Motor neuron (in vitro differentiated cells): Measurements from ENCODE around the gene VAT1L. TPM values are rescaled to one million over a fixed set of nuclear protein-coding genes. Genes with fewer than 3 reads are reported as not detected.
A peak's percentile ranks its signal among the peaks of the same experiment; 100 is the strongest.

Source experiments
- ATAC-seq, 8 experiments: fragments of 200-7000 bp; cut with Tn5 transposase; replicated peaks in 6 of 8; 2 replicates each; pipeline ENCODE4 v1.8.0; 2021; ENCODE audit warnings: mild to moderate bottlenecking in 8 of 8, moderate library complexity in 8 of 8
- H3K27ac ChIP-seq, 2 donors: fragments of 250-450 bp; sonication (Bioruptor Pico); 2 replicates each; pipeline ENCODE4 v1.9.0; 2021; ENCODE audit warnings: antibody characterized with exemption in 2 of 2, mild to moderate bottlenecking in 2 of 2, moderate library complexity in 1 of 2
- H3K4me1 ChIP-seq, 2 donors: fragments of 250-450 bp; sonication (Bioruptor Pico); replicated peaks in 1 of 2; 2 replicates each; pipeline ENCODE4 v1.6.1; 2021; ENCODE audit warnings: antibody characterized with exemption in 2 of 2, mild to moderate bottlenecking in 2 of 2, moderate library complexity in 1 of 2
- H3K4me3 ChIP-seq, 5 donors: fragments of 250-450 bp; sonication (Bioruptor Pico); 2 replicates each; pipeline ENCODE4 v1.9.0; 2021; ENCODE audit warnings: antibody characterized with exemption in 5 of 5, mild to moderate bottlenecking in 5 of 5, moderate library complexity in 4 of 5
- WGBS, 10 experiments: fragments of 450-650 bp; shearing (Covaris generic); methylation state at CpG; one replicate each; pipeline ENCODE4 v1.0.0; 2022; 5-methylcytosine and 5-hydroxymethylcytosine counted together
- in situ Hi-C, 9 experiments: fragments of 400-800 bp; cut with MboI; loops; one replicate each; pipeline ENCODE4 v1.15.0; 2021; ENCODE audit warnings: low sequenced_read_pairs in 9 of 9, low pct_unique_long_range_greater_than_20kb in 2 of 9; ENCODE audit not compliant: unreplicated experiment in 9 of 9
- total RNA-seq, 8 experiments: library from RNA; unstranded; fragments of 300-600 nt; gene quantifications; 2 replicates each; pipeline versions ENCODE4 v1.2.3 to v1.2.4, GENCODE V29; 2022

The VAT1L gene
- total RNA-seq, 8 experiments from 2014 or later = 0.17 to 195 (median 16.1) TPM

DNA sequence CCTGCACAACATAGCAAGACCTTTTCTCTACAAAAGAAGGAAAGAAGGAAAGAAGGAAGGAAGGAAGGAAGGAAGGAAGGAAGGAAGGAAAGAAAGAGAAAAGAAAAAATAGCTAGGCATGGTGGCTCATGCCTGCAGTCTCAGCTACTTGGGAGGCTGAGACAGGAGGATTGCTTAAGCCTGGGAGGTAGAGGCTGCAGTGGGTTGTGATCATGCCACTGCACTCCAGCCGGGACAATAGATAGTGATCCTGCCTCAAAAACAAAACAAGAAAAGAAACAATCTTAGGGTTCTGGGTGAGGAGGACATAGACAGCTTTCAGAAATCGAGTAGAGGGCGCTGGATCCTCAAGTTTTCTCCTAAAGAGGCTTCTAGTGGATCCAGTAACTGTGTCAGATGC, 174.3 kb downstream of the VAT1L start:
- in situ Hi-C loops = loop anchor here in 4 of 9 experiments (10.0 to 25.0 kb wide), 3 partner anchors 275 to 300 kb away; no protein-coding TSS in a partner anchor
- ATAC-seq = no peak
- WGBS, 10 experiments = 57 to 73% (median 69%) methylated on average over 1 to 3 of the region's 3 CpGs; no CpG with 5 or more reads in 4 of the 10 experiments
- H3K27ac ChIP-seq = no peak overlapping the region
- H3K4me3 ChIP-seq = no peak overlapping the region
- peaks cover 5 to 19% of the 10 kb centered on the region in 2 donors for H3K4me1 ChIP-seq

DNA sequence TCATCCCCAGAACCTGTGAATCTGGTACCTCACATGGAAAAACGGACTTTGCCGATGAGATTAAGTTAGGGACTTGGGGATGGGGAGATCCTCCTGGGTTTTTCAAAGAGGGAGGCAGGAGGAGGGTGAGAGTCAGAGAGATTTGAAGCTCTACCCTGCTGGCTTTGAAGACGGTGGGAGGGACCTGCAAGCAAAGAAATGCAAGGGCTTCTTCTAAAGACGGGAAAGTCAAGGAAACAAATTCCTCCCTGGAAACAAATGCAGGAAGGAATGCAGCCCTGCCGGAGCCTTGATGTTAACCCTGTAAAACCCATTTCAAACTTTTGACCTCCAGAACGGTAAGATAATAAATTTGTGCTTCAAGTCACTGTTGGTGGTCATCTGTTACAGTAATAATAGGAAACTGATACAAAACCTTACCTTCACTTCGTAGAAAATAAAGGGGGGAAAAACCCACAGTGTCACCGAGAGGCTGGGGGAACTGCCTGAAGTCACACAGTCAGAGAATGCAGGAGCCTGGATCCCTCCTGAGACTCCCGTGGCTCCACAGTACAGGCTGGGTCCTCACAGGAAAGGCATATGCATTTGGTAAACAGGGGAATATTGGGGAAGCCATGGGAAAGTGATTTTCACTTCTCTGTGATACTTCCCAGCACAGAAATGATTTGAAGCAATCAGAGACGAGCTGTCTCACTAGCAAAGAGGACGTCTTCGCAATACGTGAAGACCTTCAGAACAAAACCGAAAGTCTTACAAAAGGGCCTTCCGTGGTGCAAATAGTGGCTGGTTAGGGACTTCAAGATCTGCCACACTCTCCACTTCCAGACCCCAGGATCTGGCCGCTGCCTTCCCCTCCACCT, 175.1 kb downstream of the VAT1L start:
- Histone ChIP-seq H3K4me3 (no peak overlapping the region), H3K27ac (no peak overlapping the region), H3K4me1 (peaks cover 5 to 19% of the 10 kb centered on the region in 2 donors)
- peak in 4 of 8 experiments; percentile 18 to 58 (median 40) for ATAC-seq
- in situ Hi-C loops = loop anchor here in 4 of 9 experiments (10.0 to 25.0 kb wide), 3 partner anchors 276 to 301 kb away; no protein-coding TSS in a partner anchor
- 17 to 73% (median 43%) methylated on average over 2 to 10 of the region's 16 CpGs for WGBS, 10 experiments

DNA sequence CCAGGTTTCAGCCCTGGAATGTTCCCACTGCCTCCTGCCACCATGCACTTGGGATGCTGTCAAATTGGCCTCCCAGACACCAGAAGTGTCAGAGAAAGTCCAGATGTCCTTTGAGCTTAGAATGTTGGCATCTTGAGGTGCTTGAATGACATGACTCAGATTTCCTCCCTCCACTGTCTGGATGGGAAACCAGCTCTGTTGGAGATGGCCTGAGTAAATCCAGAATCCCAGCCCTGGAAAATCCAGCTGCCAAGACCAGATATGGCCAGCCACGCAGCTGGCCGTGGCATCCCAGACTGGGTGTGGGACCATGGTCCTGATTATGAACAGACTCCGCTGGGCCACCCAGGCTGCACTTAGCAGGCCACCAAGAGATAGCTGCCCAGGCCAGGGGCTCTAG, 177.0 kb downstream of the VAT1L start:
- 100% methylated on average over 3 of the region's 3 CpGs; no CpG with 5 or more reads in 9 of the 10 experiments for WGBS, 10 experiments
- no peak for ATAC-seq
- in situ Hi-C loops = loop anchor here in 4 of 9 experiments (10.0 to 25.0 kb wide), 3 partner anchors 278 to 303 kb away; no protein-coding TSS in a partner anchor
- no peak overlapping the region for H3K27ac ChIP-seq
- peaks cover 5 to 19% of the 10 kb centered on the region in 2 donors for H3K4me1 ChIP-seq
- H3K4me3 ChIP-seq = no peak overlapping the region

DNA sequence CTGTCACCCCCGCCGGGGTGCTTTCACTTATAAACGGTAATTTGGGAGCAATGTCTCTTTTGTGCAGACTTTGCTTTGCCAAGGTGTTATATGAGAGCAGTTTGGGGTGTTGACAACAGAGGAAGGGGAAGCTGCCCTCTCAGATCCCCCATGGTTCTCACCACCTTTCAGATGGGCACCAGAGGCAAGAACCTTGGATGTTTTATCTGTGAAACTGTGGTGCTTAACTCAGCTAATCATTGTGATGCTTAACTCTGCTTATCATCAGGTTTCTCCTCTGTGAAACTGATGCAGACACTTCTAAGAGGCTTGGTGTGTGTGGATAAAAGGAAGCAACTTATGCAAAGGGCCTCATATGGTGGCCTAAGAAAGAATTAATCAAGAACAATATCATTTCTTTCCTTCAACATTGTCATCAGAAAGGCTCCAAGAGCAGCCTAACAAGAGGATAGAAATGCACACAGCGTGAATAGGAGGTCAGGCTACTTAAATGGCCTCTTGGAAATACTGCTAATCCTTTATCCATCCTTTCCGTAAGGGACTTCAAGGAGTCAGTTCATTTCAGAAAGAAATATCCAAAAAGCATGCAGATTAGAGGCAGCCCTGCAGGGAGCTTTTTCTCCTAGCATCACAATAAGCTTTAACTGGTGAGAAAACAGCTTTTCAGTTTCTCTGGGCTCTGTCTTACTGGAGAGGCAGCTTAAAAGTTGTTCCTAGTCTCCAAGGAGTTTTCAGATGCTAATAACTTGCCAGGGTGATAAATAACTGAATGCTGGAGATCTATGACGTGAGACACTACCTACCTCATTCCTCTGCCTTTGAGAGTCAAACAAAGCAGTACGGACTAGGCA, 178.9 kb downstream of the VAT1L start:
- WGBS, 10 experiments = 4 to 35% (median 20%) methylated on average over 1 to 4 of the region's 7 CpGs; no CpG with 5 or more reads in 1 of the 10 experiments
- in situ Hi-C loops = loop anchor here in 4 of 9 experiments (10.0 to 25.0 kb wide), 3 partner anchors 280 to 305 kb away; no protein-coding TSS in a partner anchor
- Histone ChIP-seq H3K4me3 (no peak overlapping the region), H3K4me1 (peaks cover 5 to 19% of the 10 kb centered on the region in 2 donors), H3K27ac (peak overlapping the region in 1 of 2 donors; percentile 42)
- peak in 5 of 8 experiments; percentile 58 to 82 (median 75) for ATAC-seq

DNA sequence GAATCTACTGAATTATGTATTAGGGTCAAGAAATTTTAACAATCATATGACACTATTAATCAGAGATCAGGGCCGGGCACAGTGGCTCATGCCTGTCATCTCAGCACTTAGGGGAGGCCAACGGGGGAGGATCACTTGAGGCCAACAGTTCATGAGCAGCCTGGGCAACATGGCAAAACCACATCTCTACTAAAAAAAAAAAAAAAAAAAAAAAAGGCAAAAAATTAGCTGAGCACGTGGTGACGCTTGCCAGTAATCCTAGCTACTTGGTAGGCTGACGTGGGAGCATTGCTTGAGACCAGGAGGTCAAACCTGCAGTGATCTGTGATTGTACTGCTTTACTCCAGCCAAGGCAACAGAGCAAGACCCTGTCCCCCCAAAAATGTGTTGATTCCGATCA, 181.5 kb downstream of the VAT1L start:
- no peak for ATAC-seq
- Histone ChIP-seq H3K4me3 (no peak overlapping the region), H3K4me1 (peaks cover 5 to 6% of the 10 kb centered on the region in 2 donors), H3K27ac (no peak overlapping the region)
- in situ Hi-C loops = loop anchor here in 8 of 9 experiments (10.0 to 25.0 kb wide), 3 partner anchors 283 to 308 kb away; no protein-coding TSS in a partner anchor
- WGBS, 10 experiments = 32 to 100% (median 83%) methylated on average over 1 to 5 of the region's 6 CpGs; no CpG with 5 or more reads in 2 of the 10 experiments

DNA sequence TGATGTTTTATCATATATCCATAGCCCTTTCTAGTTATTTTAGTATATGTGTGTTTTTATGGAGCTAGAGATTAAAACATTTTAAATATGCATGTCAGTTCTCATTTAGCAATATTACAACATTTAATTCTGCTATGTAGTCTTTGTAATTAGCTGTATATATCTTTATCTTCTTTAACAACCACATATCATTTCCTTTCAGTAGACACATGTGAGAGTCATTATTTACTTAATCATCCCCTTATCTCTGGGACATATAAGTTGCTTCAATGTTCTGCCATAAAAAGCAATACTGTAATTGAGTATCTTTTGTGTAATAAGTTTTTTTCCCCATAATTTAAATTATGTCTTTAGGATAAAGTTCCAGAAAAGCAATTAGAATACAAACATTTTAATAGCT, 182.0 kb downstream of the VAT1L start:
- in situ Hi-C loops = loop anchor here in 6 of 9 experiments (10.0 to 25.0 kb wide), 3 partner anchors 283 to 308 kb away; no protein-coding TSS in a partner anchor

DNA sequence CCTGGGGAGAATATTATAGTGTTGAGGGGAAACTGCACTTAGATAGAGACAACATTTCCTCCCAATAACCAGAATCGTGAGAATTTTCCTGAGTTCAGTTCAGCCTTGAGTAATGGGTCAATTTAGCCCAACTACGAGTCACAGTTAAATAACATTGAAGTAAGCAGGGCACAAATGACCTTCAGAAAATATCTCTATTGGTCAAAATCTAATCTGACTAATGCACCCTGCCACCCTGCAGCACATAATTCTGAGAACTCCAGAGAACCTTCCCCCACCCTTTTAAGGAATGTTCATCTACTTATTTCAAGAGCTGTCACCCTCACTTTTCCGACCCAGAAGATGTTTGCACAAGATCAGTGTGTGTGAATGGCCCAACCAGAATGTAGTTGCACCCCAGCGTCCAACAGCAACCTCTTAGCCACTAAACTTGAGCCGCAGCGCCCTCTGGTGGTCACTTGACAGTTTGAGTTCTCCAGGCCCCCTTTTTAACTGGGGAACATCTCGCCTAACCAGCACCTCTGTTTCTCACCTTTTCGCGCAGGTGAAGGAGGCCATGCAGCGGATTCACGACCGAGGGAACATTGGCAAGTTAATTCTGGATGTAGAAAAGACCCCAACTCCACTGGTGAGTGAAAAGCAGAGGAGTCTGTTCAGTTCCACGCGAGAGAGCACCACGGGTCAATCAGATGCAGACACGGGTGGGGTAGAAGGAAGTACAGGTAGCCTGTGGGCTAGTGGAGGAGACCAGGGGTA, 183.1 kb downstream of the VAT1L start:
- 0 to 81% (median 32%) methylated on average over 1 to 13 of the region's 16 CpGs; no CpG with 5 or more reads in 1 of the 10 experiments for WGBS, 10 experiments
- H3K4me1 ChIP-seq = peaks cover 5 to 6% of the 10 kb centered on the region in 2 donors
- peak; percentile 75 to 97 (median 86) for ATAC-seq
- H3K27ac ChIP-seq = no peak overlapping the region
- no peak overlapping the region for H3K4me3 ChIP-seq
- in situ Hi-C loops = loop anchor here in 6 of 9 experiments (10.0 to 25.0 kb wide), 3 partner anchors 284 to 309 kb away; no protein-coding TSS in a partner anchor

More for the DNA sequence above, 182.0 kb downstream of the VAT1L start:
- ATAC-seq = no peak
- Histone ChIP-seq H3K4me3 (no peak overlapping the region), H3K4me1 (peaks cover 5 to 6% of the 10 kb centered on the region in 2 donors), H3K27ac (no peak overlapping the region)

DNA sequence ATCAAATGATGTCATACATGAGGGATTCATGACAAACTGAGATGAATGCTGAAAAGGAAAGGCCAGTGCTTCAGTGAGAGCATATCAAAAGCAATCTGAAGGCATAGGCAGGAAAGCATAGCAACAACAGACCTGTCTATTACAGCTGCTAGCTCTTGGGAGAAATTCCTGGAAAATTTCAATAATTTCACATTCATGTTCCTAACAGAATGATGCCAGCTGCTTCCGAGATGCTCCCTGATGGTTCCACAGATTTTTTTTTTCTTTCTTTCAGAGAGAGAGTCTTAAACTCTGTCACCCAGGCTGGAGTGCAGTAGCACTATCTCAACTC, 183.7 kb downstream of the VAT1L start:
- Histone ChIP-seq H3K4me1 (peaks cover under 1 to 4% of the 10 kb centered on the region in 2 donors), H3K4me3 (no peak overlapping the region), H3K27ac (no peak overlapping the region)
- WGBS, 10 experiments = 0 to 80% (median 20%) methylated on average over 1 of the region's 1 CpG; no CpG with 5 or more reads in 5 of the 10 experiments
- peak in 2 of 8 experiments; percentile 24 to 34 for ATAC-seq
- in situ Hi-C loops = loop anchor here in 6 of 9 experiments (10.0 to 25.0 kb wide), 3 partner anchors 285 to 310 kb away; no protein-coding TSS in a partner anchor

DNA sequence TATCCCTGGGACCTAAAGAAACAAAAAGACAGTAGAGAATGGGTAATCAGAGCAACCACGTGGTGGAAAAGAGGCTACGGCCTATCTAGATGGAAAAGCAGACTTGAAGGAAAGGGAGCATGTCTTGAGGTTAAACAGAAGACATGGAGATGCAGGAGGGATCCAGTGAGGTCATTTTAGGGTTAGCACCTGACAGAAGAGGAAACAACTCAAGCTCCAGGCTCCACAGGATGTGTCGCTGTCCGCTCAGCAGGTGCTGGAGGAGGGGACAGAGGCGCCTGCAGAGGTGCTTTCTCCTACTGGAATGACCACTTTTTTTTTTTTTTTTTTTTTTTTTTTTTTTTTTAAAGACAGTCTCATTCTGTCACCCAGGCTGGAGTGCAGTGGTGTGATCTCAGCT, 186.5 kb downstream of the VAT1L start:
- WGBS, 10 experiments = 62 to 94% (median 86%) methylated on average over 1 to 4 of the region's 5 CpGs; no CpG with 5 or more reads in 5 of the 10 experiments
- H3K4me3 ChIP-seq = no peak overlapping the region
- H3K27ac ChIP-seq = no peak overlapping the region
- in situ Hi-C loops = loop anchor here in 8 of 9 experiments (10.0 to 25.0 kb wide), 4 partner anchors 288 to 738 kb away; no protein-coding TSS in a partner anchor
- H3K4me1 ChIP-seq = no peaks in the 10 kb centered on the region
- ATAC-seq = no peak

DNA sequence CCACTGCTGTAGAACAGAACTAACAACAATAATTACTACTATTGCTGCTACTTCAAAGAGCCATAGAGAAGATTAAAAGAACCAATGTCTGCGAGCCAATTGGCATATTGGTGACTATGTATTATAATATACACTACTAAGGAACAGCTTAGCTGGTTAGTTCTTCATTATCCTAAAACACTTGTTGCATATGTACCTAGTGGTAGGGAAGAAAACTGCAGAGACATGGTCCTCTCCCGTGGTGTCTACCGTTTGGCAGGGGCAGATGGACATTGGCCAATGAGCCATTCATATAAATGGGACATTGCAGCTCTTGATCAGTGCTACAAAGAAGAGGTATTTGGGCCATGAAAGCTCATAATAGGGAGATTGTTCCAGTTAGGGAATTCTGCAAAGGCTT, 187.6 kb downstream of the VAT1L start:
- in situ Hi-C loops = loop anchor here in 6 of 9 experiments (10.0 to 25.0 kb wide), 3 partner anchors 301 to 739 kb away; no protein-coding TSS in a partner anchor
- ATAC-seq = no peak
- Histone ChIP-seq H3K4me1 (no peaks in the 10 kb centered on the region), H3K27ac (no peak overlapping the region), H3K4me3 (no peak overlapping the region)
- WGBS, 10 experiments = 0 to 100% (median 80%) methylated on average over 1 to 3 of the region's 3 CpGs; no CpG with 5 or more reads in 3 of the 10 experiments

DNA sequence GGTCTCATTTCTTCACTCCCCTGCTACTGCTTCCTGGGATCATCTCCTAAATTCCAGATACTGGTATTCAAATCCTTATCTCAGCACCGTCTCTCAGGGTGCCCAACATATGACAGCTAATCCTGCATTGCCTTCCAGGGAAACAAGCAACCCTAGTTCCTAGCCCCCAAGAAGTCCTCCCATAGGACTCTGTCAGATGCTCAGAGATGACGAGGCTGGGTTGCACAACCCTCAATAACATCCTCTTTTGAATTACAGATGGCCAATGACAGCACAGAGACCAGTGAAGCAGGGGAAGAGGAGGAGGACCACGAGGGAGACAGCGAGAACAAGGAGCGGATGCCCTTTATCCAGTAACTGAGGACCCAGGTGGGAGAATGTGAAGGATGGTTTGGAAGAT, 189.0 kb downstream of the VAT1L start:
- Histone ChIP-seq H3K27ac (no peak overlapping the region), H3K4me1 (no peaks in the 10 kb centered on the region), H3K4me3 (no peak overlapping the region)
- in situ Hi-C loops = loop anchor here in 6 of 9 experiments (10.0 to 25.0 kb wide), 3 partner anchors 303 to 740 kb away; no protein-coding TSS in a partner anchor
- 0 to 100% (median 82%) methylated on average over 1 to 5 of the region's 5 CpGs; no CpG with 5 or more reads in 3 of the 10 experiments for WGBS, 10 experiments
- no peak for ATAC-seq
